HepG2 (cell line): ENCODE measurements around the gene SLC39A10. TPM values are rescaled to one million over a fixed set of nuclear protein-coding genes. Genes with fewer than 3 reads are reported as not detected.
A peak's percentile ranks its signal among the peaks of the same experiment; 100 is the strongest.

Experiments used
- ATAC-seq: fragments of 200-7000 bp; cut with Tn5 transposase; 3 replicates; pipeline ENCODE4 v1.9.1; 2020; ENCODE audit warnings: mild to moderate bottlenecking, moderate library complexity
- BruUV-seq: library from RNA; stranded (reverse); fragments of 400-500 nt; replicated peaks from 2 replicates; lab custom pipeline; 2021; lab: Mats Ljungman, UMichigan
- CTCF ChIA-PET: fragments of 300-600 bp; formaldehyde crosslinking; extraction: SDS; loops from one replicate; lab custom pipeline; 2021; ENCODE audit warnings: low total read pairs, inconsistent platforms, low intra/inter-chr PET ratio; lab: Yijun Ruan, JAX
- POLR2A ChIA-PET: fragments of 350-600 bp; sonication (Branson Sonifier 250); formaldehyde crosslinking; loops from one replicate; lab custom pipeline; 2020; ENCODE audit warnings: antibody characterized with exemption, inconsistent platforms; lab: Yijun Ruan, JAX
- DNase-seq: peaks from one replicate; pipeline ENCODE4 v3.0.0-alpha.2; 2015; ENCODE audit warnings: low spot score
- FAIRE-seq: peaks from 3 replicates; lab custom pipeline; 2011; peaks lifted over from hg19 to GRCh38; lab: Jason Lieb, UNC
- H2AFZ ChIP-seq: one replicate; pipeline ENCODE4 v1.6.1; 2011; ENCODE audit warnings: low read length, inconsistent platforms
- H3K27ac ChIP-seq: fragments of 300-600 bp; 3 replicates; pipeline ENCODE4 v1.8.0; 2011; ENCODE audit warnings: mixed run types, mild to moderate bottlenecking, mixed read lengths, low read length, inconsistent platforms; ENCODE audit not compliant: insufficient read depth; ENCODE audit errors: extremely low read length
- H3K27me3 ChIP-seq, 2 experiments: fragments of 200-600 bp in 1 of 2; 2 replicates in 1 of 2; 3 replicates in 1 of 2; pipeline versions ENCODE4 v1.6.0 to v1.8.0; 2011; ENCODE audit warnings: low read length in 2 of 2, mild to moderate bottlenecking in 2 of 2, moderate library complexity in 2 of 2, inconsistent platforms in 1 of 2; ENCODE audit not compliant: insufficient read depth in 2 of 2, control insufficient read depth in 1 of 2
- H3K36me3 ChIP-seq, 2 experiments: fragments of 200-600 bp in 1 of 2; replicated peaks in 1 of 2; 2 replicates in 1 of 2; 3 replicates in 1 of 2; pipeline versions ENCODE4 v1.5.1 to v1.8.0; 2011; ENCODE audit warnings: low read length in 2 of 2, inconsistent platforms in 1 of 2; ENCODE audit not compliant: insufficient read depth in 2 of 2, control insufficient read depth in 1 of 2
- H3K4me1 ChIP-seq: 2 replicates; pipeline ENCODE4 v1.5.1; 2012; ENCODE audit warnings: low read length, inconsistent platforms; ENCODE audit not compliant: insufficient read depth
- H3K4me2 ChIP-seq: 2 replicates; pipeline ENCODE4 v1.6.0; 2011; ENCODE audit warnings: low read depth, low read length, inconsistent platforms
- H3K4me3 ChIP-seq, 3 experiments: fragments of 200-600 bp in 1 of 3; sonication (generic), shearing (Covaris generic) in 1 of 3; replicated peaks in 1 of 3; 2 replicates each; pipeline ENCODE4 v1.5.1; 2011 to 2016; ENCODE audit warnings: low read length in 3 of 3, inconsistent platforms in 2 of 3, low read depth in 2 of 3, mild to moderate bottlenecking in 2 of 3, control low read depth in 1 of 3, mixed read lengths in 1 of 3; ENCODE audit not compliant: insufficient read depth in 1 of 3
- H3K79me2 ChIP-seq: one replicate; pipeline ENCODE4 v1.6.1; 2011; ENCODE audit warnings: low read length, inconsistent platforms; ENCODE audit not compliant: insufficient read depth
- H3K9ac ChIP-seq: 2 replicates; pipeline ENCODE4 v1.6.0; 2011; ENCODE audit warnings: mild to moderate bottlenecking, low read depth, low read length, inconsistent platforms; ENCODE audit not compliant: insufficient read depth
- H3K9me3 ChIP-seq: 2 replicates; pipeline ENCODE4 v1.5.1; 2012; ENCODE audit warnings: mild to moderate bottlenecking, low read length
- H4K20me1 ChIP-seq: 2 replicates; pipeline ENCODE4 v1.6.0; 2011; ENCODE audit warnings: inconsistent platforms, mild to moderate bottlenecking, low read length, moderate library complexity; ENCODE audit not compliant: insufficient read depth
- NCOA5 ChIP-seq: sonication (generic); formaldehyde crosslinking; IDR thresholded peaks from 2 replicates; pipeline ENCODE4 v1.4.0; 2020; ENCODE audit warnings: missing genetic modification reagents
- TBL1XR1 ChIP-seq: fragments of 150-350 bp; IDR thresholded peaks from 2 replicates; pipeline ENCODE4 v1.6.1; 2014; ENCODE audit warnings: borderline replicate concordance, low read length; ENCODE audit not compliant: partially characterized antibody
- ZNF318 ChIP-seq: sonication (generic); formaldehyde crosslinking; IDR thresholded peaks from 2 replicates; pipeline ENCODE4 v1.4.0; 2020; ENCODE audit warnings: mild to moderate bottlenecking, missing genetic modification reagents
- WGBS: methylation state at CpG from one replicate; pipeline ENCODE4 v1.1.6; 2017; ENCODE audit warnings: low lambda C conversion rate; 5-methylcytosine and 5-hydroxymethylcytosine counted together
- in situ Hi-C: cut with HindIII; loops from 2 replicates; pipeline ENCODE4 v1.10.0; 2017; ENCODE audit warnings: low pct_unique_long_range_greater_than_20kb; ENCODE audit not compliant: extremely low pct_ligation_motif_present
- intact Hi-C: fragments of 100-400 bp; cut with micrococcal nuclease; formaldehyde crosslinking; loops from one replicate; pipeline ENCODE4 v1.10.0; 2022; ENCODE audit not compliant: unreplicated experiment
- polyA plus RNA-seq, 8 experiments: library from polyadenylated mRNA; depleted of rRNA in 3 of 8; stranded (reverse) in 7 of 8; unstranded in 1 of 8; fragments of >200 nt; fragmentation: Illumina TruSeq in 4 of 8; extraction: Trizol in 4 of 8; gene quantifications; 2 replicates each; pipeline versions ENCODE4 v1.2.1 to v1.2.3, GENCODE V29; 2011 to 2016; ENCODE audit warnings: low read depth in 4 of 8, missing spikeins in 1 of 8, mixed read lengths in 1 of 8; ENCODE audit not compliant: insufficient read depth in 1 of 8
- total RNA-seq, 5 experiments: library from RNA; depleted of rRNA; stranded (reverse); fragments of >200 nt; fragmentation: Illumina TruSeq; extraction: Trizol; gene quantifications; 2 replicates each; pipeline ENCODE4 v1.2.3, GENCODE V29; 2016; ENCODE audit warnings: low read depth in 1 of 5

SLC39A10 gene
- total and polyA plus RNA-seq, 2 of the 13 experiments (the other 11 are each of a cell fraction or from before 2014, with no cell fraction given): 13.2 to 21.0 TPM

- TF ChIP-seq ZNF318: no peak
These were observed 44.2 kb upstream of the SLC39A10 start (continued) for GRCh38 chr2:195612611-195613495.

- in situ Hi-C loops: no loop called here
- H2AFZ ChIP-seq: no peak overlapping the region
- peak; percentile 41 for DNase-seq
- no peak for TF ChIP-seq TBL1XR1
- TF ChIP-seq NCOA5: no peak
- intact Hi-C loops: no loop called here
- H3K9me3 ChIP-seq: no peaks in the 10 kb centered on the region
- H3K4me1 ChIP-seq: peaks cover 12% of the 10 kb centered on the region
- 3% methylated on average over 2 of the region's 2 CpGs for WGBS
- POLR2A ChIA-PET: no interaction called here
- no peak overlapping the region for H3K27ac ChIP-seq
- CTCF ChIA-PET: no interaction called here
- no peak overlapping the region for H3K4me3 ChIP-seq
- H3K9ac ChIP-seq: no peak overlapping the region
- no peak for FAIRE-seq
- H4K20me1 ChIP-seq: no peaks in the 10 kb centered on the region
- ATAC-seq: no peak
- BruUV-seq: no TSS peak
- no peaks in the 10 kb centered on the region for H3K36me3 ChIP-seq
- no peaks in the 10 kb centered on the region for H3K79me2 ChIP-seq
- H3K4me2 ChIP-seq: no peak overlapping the region
- no peaks in the 10 kb centered on the region; a peak in 2 of 5 replicates for H3K27me3 ChIP-seq
These were observed 43.1 kb upstream of the SLC39A10 start for GRCh38 chr2:195613922-195614321.
